Ovary (tissue), 3 donors: ENCODE data around the gene ACR.

Source experiments
- POLR2A ChIP-seq: fragments of 450-650 bp; IDR thresholded peaks from one replicate; pipeline ENCODE4 v1.6.1; 2017; ENCODE audit warnings: antibody characterized with exemption, mild to moderate bottlenecking, moderate library complexity
- TF ChIP-seq, protein P1 (sequence below), 3 donors: fragments of 450-650 bp in 2 of 3; fragments of 200-600 bp in 1 of 3; IDR thresholded peaks; one replicate each; pipeline versions ENCODE4 v1.5.1 to v1.8.0; 2016 to 2022; ENCODE audit warnings: antibody characterized with exemption in 3 of 3, mild to moderate bottlenecking in 1 of 3
- donor health status: DM: no; HTN: no; CAD: no.

DNA sequence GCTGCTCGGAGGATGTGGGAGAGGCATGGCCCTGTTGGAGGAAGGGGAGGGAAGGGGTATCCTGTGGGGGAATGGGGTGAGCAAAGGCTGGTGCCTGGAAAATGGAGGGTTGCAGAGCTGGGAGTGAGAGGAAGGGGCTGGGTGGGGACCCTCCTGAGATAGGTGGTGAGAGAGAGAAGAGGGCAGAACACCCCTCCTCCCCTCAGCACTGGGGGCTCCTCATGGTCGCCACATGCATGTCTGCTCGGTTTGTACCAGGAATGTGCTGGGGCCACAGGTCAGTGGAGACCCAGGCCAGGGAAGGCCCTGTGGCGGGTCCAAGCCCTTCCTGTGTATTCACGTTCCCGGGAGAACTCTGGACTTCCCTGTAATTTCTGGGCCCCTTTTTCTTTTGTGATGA lies 27.8 kb upstream of the ACR start:
- TF ChIP-seq, protein P1, sequence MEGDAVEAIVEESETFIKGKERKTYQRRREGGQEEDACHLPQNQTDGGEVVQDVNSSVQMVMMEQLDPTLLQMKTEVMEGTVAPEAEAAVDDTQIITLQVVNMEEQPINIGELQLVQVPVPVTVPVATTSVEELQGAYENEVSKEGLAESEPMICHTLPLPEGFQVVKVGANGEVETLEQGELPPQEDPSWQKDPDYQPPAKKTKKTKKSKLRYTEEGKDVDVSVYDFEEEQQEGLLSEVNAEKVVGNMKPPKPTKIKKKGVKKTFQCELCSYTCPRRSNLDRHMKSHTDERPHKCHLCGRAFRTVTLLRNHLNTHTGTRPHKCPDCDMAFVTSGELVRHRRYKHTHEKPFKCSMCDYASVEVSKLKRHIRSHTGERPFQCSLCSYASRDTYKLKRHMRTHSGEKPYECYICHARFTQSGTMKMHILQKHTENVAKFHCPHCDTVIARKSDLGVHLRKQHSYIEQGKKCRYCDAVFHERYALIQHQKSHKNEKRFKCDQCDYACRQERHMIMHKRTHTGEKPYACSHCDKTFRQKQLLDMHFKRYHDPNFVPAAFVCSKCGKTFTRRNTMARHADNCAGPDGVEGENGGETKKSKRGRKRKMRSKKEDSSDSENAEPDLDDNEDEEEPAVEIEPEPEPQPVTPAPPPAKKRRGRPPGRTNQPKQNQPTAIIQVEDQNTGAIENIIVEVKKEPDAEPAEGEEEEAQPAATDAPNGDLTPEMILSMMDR (IDR thresholded peaks at IDR 0.05) = no peak
- no peak for TF ChIP-seq POLR2A
